ENCODE results near the gene RUNX1. TPM values are rescaled to one million over a fixed set of nuclear protein-coding genes. Genes with fewer than 3 reads are reported as not detected.

Gene RUNX1
- total and polyA plus RNA-seq, 4 experiments from 2014 or later: 6.0 to 96.3 (median 56.4) TPM

DNA sequence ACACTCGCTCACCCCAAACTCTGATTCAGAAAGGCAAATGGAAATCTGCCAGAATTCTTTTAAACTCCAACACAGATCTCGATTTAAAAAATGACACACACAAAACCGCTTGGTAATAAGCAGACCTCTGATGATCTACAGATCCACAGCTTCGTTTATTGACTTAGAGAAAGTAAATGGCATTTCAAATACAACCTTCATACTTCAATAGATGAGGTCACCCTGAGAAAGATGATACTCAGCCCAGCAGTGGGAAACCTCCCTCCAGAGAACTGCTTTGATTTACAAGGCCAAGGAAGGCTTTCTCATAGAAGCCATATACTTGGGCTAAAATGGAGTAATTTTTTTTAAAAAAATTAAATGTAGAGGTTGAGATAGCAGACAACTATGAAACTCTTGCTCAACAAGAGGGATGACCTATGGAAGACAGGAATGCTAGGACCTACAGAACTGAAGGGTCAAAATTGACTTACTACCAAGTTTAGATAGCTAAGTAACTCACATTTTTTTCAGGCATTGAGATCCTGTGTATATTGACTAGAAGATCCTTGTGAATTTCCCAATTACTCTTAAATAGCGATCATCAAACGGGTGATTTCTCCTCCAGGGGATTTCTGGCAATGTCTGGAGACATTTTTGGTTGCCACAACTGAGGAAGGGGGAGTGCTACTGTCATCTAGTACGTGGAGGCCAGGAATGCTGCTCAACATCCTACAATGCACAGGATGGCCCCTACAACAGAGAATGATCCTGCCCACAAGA, 236.4 kb downstream of the RUNX1 start:
- Histone ChIP-seq H3K9me3 (ENCODE audit: control insufficient read depth in 1 of 2, low read length in 2 of 2) (no peaks in the 10 kb centered on the region), H3K27ac (ENCODE audit: low read depth, low read length) (no peak overlapping the region), H3K36me3 (ENCODE audit: insufficient read depth, low read length) (peaks cover 22% of the 10 kb centered on the region), H3K27me3 (ENCODE audit: insufficient read depth, low read length) (no peaks in the 10 kb centered on the region), H3K4me3 (ENCODE audit: low read length in 2 of 2) (no peak overlapping the region), H3K4me1 (ENCODE audit: insufficient read depth, low read length) (peaks cover 79% of the 10 kb centered on the region)
- H3K9me3 Mint-ChIP-seq: peaks cover 0 to 3% (median 0%) of the 10 kb centered on the region in 8 donors
- H3K4me1 Mint-ChIP-seq: peaks cover 81 to 100% (median 92%) of the 10 kb centered on the region in 4 donors
- peaks cover 34 to 78% of the 10 kb centered on the region in 2 donors for H3K36me3 Mint-ChIP-seq
- DNase-seq: no peak
- peak overlapping the region in 4 of 8 donors; percentile 15 to 75 (median 54) for H3K4me3 Mint-ChIP-seq
- peak overlapping the region; percentile 23 to 99 (median 69) for H3K27ac Mint-ChIP-seq
- CTCF ChIA-PET (ENCODE audit: partially characterized antibody): no interaction called here
- no peaks in the 10 kb centered on the region for H3K27me3 Mint-ChIP-seq
- POLR2A ChIA-PET (ENCODE audit: partially characterized antibody): interaction anchor here (0.8 kb wide), 1 partner anchor 1215 kb away, joined by 3 read pairs; no protein-coding TSS in a partner anchor
- intact Hi-C loops (cut with micrococcal nuclease): no loop called here

DNA sequence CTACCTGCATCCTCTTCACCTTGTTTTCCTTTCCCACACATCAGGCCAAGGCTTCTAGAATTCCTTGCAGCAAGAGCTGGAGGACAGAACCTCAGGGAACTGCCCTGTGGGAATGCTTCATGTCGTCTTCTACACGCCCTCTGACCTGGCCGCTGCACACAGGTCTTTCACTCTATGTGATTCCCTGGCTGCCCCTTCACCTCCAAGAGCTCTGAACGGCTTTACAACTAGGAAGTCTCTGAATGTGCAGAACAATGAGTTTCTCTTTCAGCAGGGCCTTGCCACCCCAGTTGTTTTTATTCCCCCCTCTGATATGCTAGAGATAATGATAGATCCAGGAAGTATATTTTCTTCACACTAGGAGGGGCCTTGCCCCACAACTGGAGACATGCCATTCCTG, 237.7 kb downstream of the RUNX1 start:
- Mint-ChIP-seq H3K9me3 (peaks cover 0 to 3% (median 0%) of the 10 kb centered on the region in 8 donors), H3K4me3 (peak overlapping the region in 6 of 8 donors; percentile 12 to 75 (median 52)), H3K36me3 (peaks cover 29 to 76% of the 10 kb centered on the region in 2 donors), H3K27me3 (no peaks in the 10 kb centered on the region), H3K4me1 (peaks cover 78 to 100% (median 90%) of the 10 kb centered on the region in 4 donors), H3K27ac (peak overlapping the region; percentile 14 to 99 (median 80))
- POLR2A ChIA-PET (ENCODE audit: partially characterized antibody): no interaction called here
- H3K27me3 ChIP-seq (ENCODE audit: insufficient read depth, low read length): no peaks in the 10 kb centered on the region
- CTCF ChIA-PET (ENCODE audit: partially characterized antibody): interaction anchor here (1.0 kb wide), 1 partner anchor 38 kb away, joined by 3 read pairs; no protein-coding TSS in a partner anchor
- no peak for DNase-seq
- H3K9me3 ChIP-seq (ENCODE audit: control insufficient read depth in 1 of 2, low read length in 2 of 2): no peaks in the 10 kb centered on the region
- H3K36me3 ChIP-seq (ENCODE audit: insufficient read depth, low read length): peaks cover 10% of the 10 kb centered on the region
- no peak overlapping the region for H3K4me3 ChIP-seq (ENCODE audit: low read length in 2 of 2)
- H3K4me1 ChIP-seq (ENCODE audit: insufficient read depth, low read length): peaks cover 88% of the 10 kb centered on the region
- H3K27ac ChIP-seq (ENCODE audit: low read depth, low read length): no peak overlapping the region
- intact Hi-C loops (cut with micrococcal nuclease): no loop called here

DNA sequence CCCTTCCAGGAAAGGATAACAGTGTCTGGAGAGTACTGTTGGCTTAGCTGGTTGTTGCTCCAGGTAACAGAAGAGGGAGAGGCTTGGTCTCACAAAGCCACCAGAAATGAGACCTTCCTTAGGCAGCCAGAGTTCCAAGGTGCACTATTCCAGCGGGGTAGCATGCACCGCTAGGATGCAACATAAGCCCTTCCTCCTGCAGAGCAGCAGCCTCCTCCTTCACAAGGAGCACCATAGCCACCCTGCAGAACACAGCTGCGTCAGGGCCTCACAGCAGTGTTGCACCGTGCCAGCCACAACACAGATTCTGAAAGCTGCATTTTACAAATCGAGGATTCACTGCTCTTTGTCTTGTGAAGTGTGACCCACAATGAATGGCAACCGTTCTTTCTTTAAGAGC, 238.3 kb downstream of the RUNX1 start:
- no peaks in the 10 kb centered on the region for H3K27me3 ChIP-seq (ENCODE audit: insufficient read depth, low read length)
- CTCF ChIA-PET (ENCODE audit: partially characterized antibody): no interaction called here
- no peak overlapping the region for H3K4me3 ChIP-seq (ENCODE audit: low read length in 2 of 2)
- Mint-ChIP-seq H3K27me3 (no peaks in the 10 kb centered on the region), H3K4me3 (peak overlapping the region in 2 of 8 donors; percentile 20 to 22), H3K4me1 (peaks cover 78 to 98% (median 88%) of the 10 kb centered on the region in 4 donors), H3K9me3 (peaks cover 0 to 3% (median 0%) of the 10 kb centered on the region in 8 donors), H3K36me3 (peaks cover 26 to 72% of the 10 kb centered on the region in 2 donors), H3K27ac (peak overlapping the region; percentile 49 to 99 (median 80))
- H3K36me3 ChIP-seq (ENCODE audit: insufficient read depth, low read length): peaks cover 7% of the 10 kb centered on the region
- DNase-seq: no peak
- POLR2A ChIA-PET (ENCODE audit: partially characterized antibody): no interaction called here
- peaks cover 84% of the 10 kb centered on the region for H3K4me1 ChIP-seq (ENCODE audit: insufficient read depth, low read length)
- H3K9me3 ChIP-seq (ENCODE audit: control insufficient read depth in 1 of 2, low read length in 2 of 2): no peaks in the 10 kb centered on the region
- H3K27ac ChIP-seq (ENCODE audit: low read depth, low read length): no peak overlapping the region
- intact Hi-C loops (cut with micrococcal nuclease): no loop called here

- no peak overlapping the region for H3K4me3 ChIP-seq (ENCODE audit: low read length in 2 of 2)
- H3K4me1 ChIP-seq (ENCODE audit: insufficient read depth, low read length): peaks cover 80% of the 10 kb centered on the region
- no peak for DNase-seq
- no peaks in the 10 kb centered on the region for H3K9me3 ChIP-seq (ENCODE audit: control insufficient read depth in 1 of 2, low read length in 2 of 2)
- intact Hi-C loops (cut with micrococcal nuclease): loop anchor here (2.0 to 5.0 kb wide), 2 partner anchors 79 to 237 kb away; partner anchors contain the start of gene RUNX1
- peak overlapping the region in 6 of 8 donors; percentile 13 to 79 (median 36) for H3K4me3 Mint-ChIP-seq
- POLR2A ChIA-PET (ENCODE audit: partially characterized antibody): interaction anchor here (0.8 kb wide), 1 partner anchor 38 kb away, joined by 3 read pairs; no protein-coding TSS in a partner anchor
- H3K9me3 Mint-ChIP-seq: peaks cover 0 to 3% (median 0%) of the 10 kb centered on the region in 8 donors
- H3K27me3 ChIP-seq (ENCODE audit: insufficient read depth, low read length): no peaks in the 10 kb centered on the region
- H3K27ac Mint-ChIP-seq: peak overlapping the region; percentile 43 to 99 (median 90)
- H3K36me3 Mint-ChIP-seq: peaks cover 19 to 64% of the 10 kb centered on the region in 2 donors
- H3K27me3 Mint-ChIP-seq: no peaks in the 10 kb centered on the region
- no peak overlapping the region for H3K27ac ChIP-seq (ENCODE audit: low read depth, low read length)
- H3K36me3 ChIP-seq (ENCODE audit: insufficient read depth, low read length): peaks cover 7% of the 10 kb centered on the region
- CTCF ChIA-PET (ENCODE audit: partially characterized antibody): no interaction called here
- peaks cover 77 to 98% (median 85%) of the 10 kb centered on the region in 4 donors for H3K4me1 Mint-ChIP-seq
These were observed 239.3 kb downstream of the RUNX1 start for GRCh38 chr21:34809822-34810221.

- peaks cover 69% of the 10 kb centered on the region for H3K4me1 ChIP-seq (ENCODE audit: insufficient read depth, low read length)
- ChIA-PET CTCF (ENCODE audit: partially characterized antibody) (interaction anchor here (1.1 kb wide), 2 partner anchors 79 to 591 kb away, joined by 4 to 6 read pairs; no protein-coding TSS in a partner anchor), POLR2A (ENCODE audit: partially characterized antibody) (interaction anchor here (1.2 to 1.8 kb wide), 2 partner anchors 79 to 81 kb away, joined by 3 to 10 read pairs; no protein-coding TSS in a partner anchor)
- Mint-ChIP-seq H3K4me3 (peak overlapping the region; percentile 26 to 79 (median 64)), H3K9me3 (peaks cover 0 to 3% (median 0%) of the 10 kb centered on the region in 8 donors), H3K27me3 (no peaks in the 10 kb centered on the region), H3K27ac (peak overlapping the region; percentile 75 to 99 (median 91)), H3K4me1 (peaks cover 72 to 95% (median 84%) of the 10 kb centered on the region in 4 donors), H3K36me3 (peaks cover 12 to 64% of the 10 kb centered on the region in 2 donors)
- no peaks in the 10 kb centered on the region for H3K9me3 ChIP-seq (ENCODE audit: control insufficient read depth in 1 of 2, low read length in 2 of 2)
- no peak for DNase-seq
- peak overlapping the region; percentile 59 for H3K27ac ChIP-seq (ENCODE audit: low read depth, low read length)
- intact Hi-C loops (cut with micrococcal nuclease): loop anchor here (2.0 to 5.0 kb wide), 2 partner anchors 80 to 239 kb away; partner anchors contain the start of gene RUNX1
- no peak overlapping the region for H3K4me3 ChIP-seq (ENCODE audit: low read length in 2 of 2)
- peaks cover 6% of the 10 kb centered on the region for H3K36me3 ChIP-seq (ENCODE audit: insufficient read depth, low read length)
- no peaks in the 10 kb centered on the region for H3K27me3 ChIP-seq (ENCODE audit: insufficient read depth, low read length)
These were observed 240.4 kb downstream of the RUNX1 start for GRCh38 chr21:34808569-34809204.

DNA sequence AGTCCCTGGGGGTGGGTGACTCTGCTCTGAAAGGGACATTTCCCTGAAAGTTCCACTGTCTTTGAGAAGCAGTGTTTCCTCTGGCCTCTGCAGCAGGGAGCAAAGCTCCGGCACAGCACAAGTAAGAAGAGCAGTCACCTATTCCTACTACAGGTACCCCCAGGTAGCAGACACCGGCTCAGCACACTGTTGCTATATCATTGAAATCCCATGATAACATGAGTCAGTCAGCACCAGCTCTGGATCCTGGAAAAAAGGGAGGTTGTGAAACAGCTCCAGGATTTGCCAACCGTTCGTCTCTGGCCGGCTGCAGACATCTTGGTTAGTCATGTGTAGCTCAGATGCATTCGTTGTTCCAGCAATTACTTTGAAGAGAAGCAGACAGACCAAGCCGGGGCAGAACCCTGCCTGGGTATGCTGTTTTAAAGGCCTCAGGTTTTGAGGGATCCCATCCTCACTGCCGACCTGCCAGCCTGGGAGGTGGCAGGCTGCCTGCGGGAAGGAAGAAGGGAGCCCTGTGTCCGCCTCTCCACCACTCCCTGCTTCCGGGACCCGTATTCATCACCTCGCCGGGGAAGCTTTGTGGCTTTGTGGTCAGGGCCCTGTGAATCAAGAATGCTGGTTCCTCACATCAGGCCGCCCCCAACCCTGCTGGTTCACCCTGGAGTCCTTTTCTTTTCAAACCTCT, 241.1 kb downstream of the RUNX1 start:
- H3K27ac ChIP-seq (ENCODE audit: low read depth, low read length): peak overlapping the region; percentile 59
- CTCF ChIA-PET (ENCODE audit: partially characterized antibody): interaction anchor here (1.0 to 1.1 kb wide), 4 partner anchors 63 to 592 kb away, joined by 4 to 6 read pairs (median 5); no protein-coding TSS in a partner anchor
- peaks cover 10 to 63% of the 10 kb centered on the region in 2 donors for H3K36me3 Mint-ChIP-seq

More for the DNA sequence above, 241.1 kb downstream of the RUNX1 start:
- Mint-ChIP-seq H3K27ac (peak overlapping the region; percentile 75 to 99 (median 91)), H3K9me3 (peaks cover 0 to 3% (median 0%) of the 10 kb centered on the region in 8 donors), H3K4me3 (peak overlapping the region; percentile 26 to 79 (median 64)), H3K4me1 (peaks cover 67 to 90% (median 79%) of the 10 kb centered on the region in 4 donors), H3K27me3 (no peaks in the 10 kb centered on the region)
- peaks cover 6% of the 10 kb centered on the region for H3K36me3 ChIP-seq (ENCODE audit: insufficient read depth, low read length)
- no peaks in the 10 kb centered on the region for H3K9me3 ChIP-seq (ENCODE audit: control insufficient read depth in 1 of 2, low read length in 2 of 2)
- peaks cover 63% of the 10 kb centered on the region for H3K4me1 ChIP-seq (ENCODE audit: insufficient read depth, low read length)
- POLR2A ChIA-PET (ENCODE audit: partially characterized antibody): interaction anchor here (1.0 to 1.8 kb wide), 5 partner anchors 55 to 419 kb away, joined by 3 to 10 read pairs (median 4); no protein-coding TSS in a partner anchor
- no peak overlapping the region for H3K4me3 ChIP-seq (ENCODE audit: low read length in 2 of 2)
- DNase-seq: peak; percentile 18 to 81 (median 39)
- intact Hi-C loops (cut with micrococcal nuclease): loop anchor here (2.0 to 5.0 kb wide), 2 partner anchors 81 to 239 kb away; partner anchors contain the start of gene RUNX1
- H3K27me3 ChIP-seq (ENCODE audit: insufficient read depth, low read length): no peaks in the 10 kb centered on the region
